Activated naive CD8-positive, alpha-beta T cell treated with anti-CD3 and anti-CD28 coated beads, Interleukin-2, amount 10 ng/mL, durations not matched to agents 7 days and 5 days (primary cell): ENCODE results near the gene CT45A10. TPM values are rescaled to one million over a fixed set of nuclear protein-coding genes. Genes with fewer than 3 reads are reported as not detected.
"Not testable (repeated sequence)": the region's sequence is repeated elsewhere in the genome, so short reads cannot be mapped to it uniquely, and the experiment has no call there.

ENCODE experiments used
- ATAC-seq: fragments of 150-1000 bp; cut with Tn5 transposase; one replicate; pipeline ENCODE4 v1.10.0; 2021; ENCODE audit warnings: low read depth, moderate library complexity
- POLR2A ChIA-PET: fragments of 350-600 bp; sonication (Branson Sonifier 250); formaldehyde crosslinking; loops from one replicate; lab custom pipeline; 2021; ENCODE audit warnings: antibody characterized with exemption; lab: Charles Lee
- DNase-seq: peaks from one replicate; pipeline ENCODE4 v3.0.0; 2021
- H3K27ac Mint-ChIP-seq: one replicate; pipeline ENCODE4 v1.8.0; 2022; ENCODE audit warnings: mild to moderate bottlenecking, mixed read lengths
- H3K27me3 Mint-ChIP-seq: one replicate; pipeline ENCODE4 v1.8.0; 2022; ENCODE audit warnings: mild to moderate bottlenecking, moderate library complexity, mixed read lengths
- H3K36me3 Mint-ChIP-seq: one replicate; pipeline ENCODE4 v1.8.0; 2021; ENCODE audit warnings: mild to moderate bottlenecking, mixed read lengths
- H3K4me1 Mint-ChIP-seq: one replicate; pipeline ENCODE4 v1.8.0; 2021; ENCODE audit warnings: mixed read lengths
- H3K4me3 Mint-ChIP-seq: one replicate; pipeline ENCODE4 v1.8.0; 2022; ENCODE audit warnings: mild to moderate bottlenecking, moderate library complexity, mixed read lengths
- H3K9me3 Mint-ChIP-seq: one replicate; pipeline ENCODE4 v1.8.0; 2021; ENCODE audit warnings: mixed read lengths
- total RNA-seq, 2 experiments: library from RNA; stranded (reverse); gene quantifications; one replicate each; pipeline ENCODE4 v1.2.3, GENCODE V29; 2021

The CT45A10 gene, protein sequence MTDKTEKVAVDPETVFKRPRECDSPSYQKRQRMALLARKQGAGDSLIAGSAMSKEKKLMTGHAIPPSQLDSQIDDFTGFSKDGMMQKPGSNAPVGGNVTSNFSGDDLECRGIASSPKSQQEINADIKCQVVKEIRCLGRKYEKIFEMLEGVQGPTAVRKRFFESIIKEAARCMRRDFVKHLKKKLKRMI
- total RNA-seq, result not detected

DNA sequence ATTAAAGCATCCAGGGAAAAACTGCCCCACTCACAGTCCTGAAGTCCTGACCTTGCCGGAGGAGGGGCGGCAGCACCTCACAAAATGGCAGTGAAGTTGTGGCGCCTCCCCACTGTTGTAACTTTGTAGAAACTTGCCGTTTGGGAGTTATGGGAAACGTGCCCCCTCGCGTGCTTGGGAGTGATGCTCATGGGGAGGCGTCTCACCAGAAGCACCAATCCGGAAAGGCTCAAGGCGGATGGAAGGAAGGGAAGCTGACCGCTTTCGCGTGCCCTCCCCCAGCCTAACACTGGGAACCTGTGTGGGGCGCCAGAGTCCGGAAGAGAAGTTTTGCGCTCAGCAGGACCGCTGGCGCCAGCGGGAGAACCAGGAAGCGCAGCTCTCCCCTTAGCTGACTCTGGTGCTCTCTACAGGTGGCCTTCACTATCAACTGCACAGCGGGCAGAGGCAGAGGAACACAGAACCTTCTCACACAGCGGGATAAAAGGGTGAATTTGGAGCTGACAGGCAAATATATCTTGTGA is at the start of gene CT45A10, which contains the start of gene SAGE1:
TSS of gene CT45A10 (minus strand) at position 151 of the 524 bp plus-strand sequence. CDS start 8,100 bp downstream, outside the sequence.
TSS of gene SAGE1 (plus strand) at position 423 of the 524 bp plus-strand sequence. CDS start 2,527 bp downstream, outside the sequence.
- DNase-seq (no peak), ATAC-seq (no peak)
- Mint-ChIP-seq H3K4me1 (no peaks in the 10 kb centered on the region), H3K27ac (no peak within 1 kb of the TSS), H3K27me3 (peaks cover 5% of the 10 kb centered on the region), H3K36me3 (no peaks in the 10 kb centered on the region), H3K4me3 (no peak within 1 kb of the TSS), H3K9me3 (no peaks in the 10 kb centered on the region)
- POLR2A ChIA-PET, result no interaction called here

DNA sequence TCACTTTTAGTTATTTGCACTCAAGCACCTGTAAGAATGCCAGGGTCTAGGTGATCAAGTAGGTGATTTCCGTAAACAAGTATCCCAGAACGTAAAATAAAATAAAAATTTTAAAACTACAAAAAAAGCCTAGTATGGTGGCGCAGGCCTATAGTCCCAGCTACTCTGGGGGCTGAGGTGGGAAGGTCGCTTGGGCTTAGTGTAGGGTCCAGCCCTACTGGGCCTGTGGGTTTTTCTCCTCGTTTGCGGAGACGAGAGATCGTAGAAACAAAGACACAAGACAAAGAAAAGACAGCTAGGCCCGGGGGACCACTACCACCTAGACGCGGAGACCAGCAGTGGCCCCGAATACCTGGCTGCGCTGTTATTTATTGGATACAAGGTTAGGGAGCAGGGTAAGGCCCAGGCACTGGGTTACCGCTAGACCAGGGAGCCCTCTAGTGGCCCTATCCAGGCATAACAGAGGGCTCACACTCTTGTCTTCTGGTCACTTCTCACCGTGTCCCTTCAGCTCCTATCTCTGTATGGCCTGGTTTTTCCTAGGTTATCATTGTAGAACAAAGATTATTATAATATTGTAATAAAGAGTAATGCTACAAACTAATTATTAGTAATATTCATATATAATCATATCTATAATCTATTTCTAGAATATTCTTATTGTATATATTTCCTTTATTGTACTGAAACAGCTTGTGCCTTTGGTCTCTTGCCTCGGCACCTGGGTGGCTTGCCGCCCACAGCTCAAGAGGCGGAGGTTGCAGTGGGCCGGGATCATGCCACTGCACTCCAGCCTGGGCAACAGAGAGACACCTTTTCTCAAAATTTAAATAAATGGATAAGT is 38.6 kb upstream of the CT45A10 start:
- peak; percentile 32 for DNase-seq
- H3K4me3 Mint-ChIP-seq, result no peak overlapping the region
- no peaks in the 10 kb centered on the region for H3K27me3 Mint-ChIP-seq
- ATAC-seq, result no peak
- H3K9me3 Mint-ChIP-seq, result no peaks in the 10 kb centered on the region
- H3K36me3 Mint-ChIP-seq, result no peaks in the 10 kb centered on the region
- H3K4me1 Mint-ChIP-seq, result no peaks in the 10 kb centered on the region
- no peak overlapping the region for H3K27ac Mint-ChIP-seq
- POLR2A ChIA-PET, result no interaction called here

DNA sequence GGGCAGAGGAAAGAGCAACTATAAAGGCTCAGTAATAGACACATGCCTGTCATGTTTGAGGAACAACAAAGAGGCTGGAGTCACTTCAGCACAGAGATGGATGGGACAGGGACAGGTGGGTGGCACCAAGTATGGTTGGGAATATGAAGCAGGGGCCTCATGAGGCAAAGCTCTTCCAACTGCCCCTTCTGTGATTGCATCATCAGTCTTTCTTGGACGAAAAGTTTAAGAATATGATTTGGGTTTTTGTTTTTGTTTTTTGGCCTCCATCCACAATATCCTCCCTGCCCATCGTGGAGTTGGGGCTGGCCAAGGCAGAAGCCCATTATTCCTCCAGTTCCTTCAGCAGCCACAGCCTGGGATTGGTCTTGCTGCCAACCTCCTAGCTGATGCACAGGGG is 34.7 kb upstream of the CT45A10 start:
- Mint-ChIP-seq H3K9me3 (no peaks in the 10 kb centered on the region), H3K27me3 (no peaks in the 10 kb centered on the region), H3K36me3 (no peaks in the 10 kb centered on the region), H3K4me3 (no peak overlapping the region), H3K27ac (no peak overlapping the region), H3K4me1 (no peaks in the 10 kb centered on the region)
- POLR2A ChIA-PET, result no interaction called here
- DNase-seq, result no peak
- no peak for ATAC-seq

DNA sequence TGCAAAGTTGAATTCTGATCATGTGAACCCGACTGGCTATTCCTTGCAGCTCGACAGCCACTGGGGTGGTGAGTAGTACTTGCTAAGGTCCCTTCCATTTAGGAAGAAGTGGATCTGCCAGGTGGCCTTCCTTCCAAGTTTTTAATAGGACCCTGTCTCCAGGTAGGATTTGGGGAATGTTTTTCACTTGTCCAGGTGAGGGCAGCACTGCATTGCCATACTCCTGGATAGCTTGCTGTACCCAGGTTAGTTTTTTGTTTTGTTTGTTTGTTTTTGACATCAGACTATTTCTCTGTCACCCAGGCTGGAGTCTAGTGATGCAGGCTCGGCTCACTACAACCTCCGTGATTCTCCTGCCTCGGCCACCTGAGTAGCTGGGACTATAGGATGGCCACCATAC is 30.1 kb upstream of the CT45A10 start:
- Mint-ChIP-seq H3K36me3 (no peaks in the 10 kb centered on the region), H3K27ac (no peak overlapping the region), H3K9me3 (no peaks in the 10 kb centered on the region), H3K27me3 (no peaks in the 10 kb centered on the region), H3K4me3 (no peak overlapping the region), H3K4me1 (no peaks in the 10 kb centered on the region)
- POLR2A ChIA-PET, result no interaction called here
- ATAC-seq (no peak), DNase-seq (no peak)

DNA sequence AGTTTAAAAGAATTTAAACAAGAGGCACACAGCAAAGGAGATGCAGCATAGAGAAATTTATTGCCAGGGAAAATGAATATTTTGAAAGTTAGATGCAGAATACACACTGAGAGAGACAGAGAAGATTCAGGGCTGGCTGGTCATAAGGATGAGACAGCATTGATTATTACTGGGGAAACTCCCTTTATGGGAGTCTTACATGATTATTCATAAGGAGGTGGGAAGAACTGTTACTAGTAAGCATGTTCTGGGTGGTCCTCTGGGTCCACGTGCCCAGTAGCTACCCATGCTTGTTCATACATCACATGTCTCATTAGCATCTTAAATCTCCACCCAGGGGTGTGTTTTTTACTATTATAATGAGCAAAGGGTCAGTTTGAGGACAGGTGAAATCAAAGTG is 27.3 kb upstream of the CT45A10 start:
- DNase-seq, H3K9me3 Mint-ChIP-seq, H3K27me3 Mint-ChIP-seq, H3K4me3 Mint-ChIP-seq, ATAC-seq, H3K4me1 Mint-ChIP-seq, POLR2A ChIA-PET, H3K27ac Mint-ChIP-seq, H3K36me3 Mint-ChIP-seq: not testable (repeated sequence)

DNA sequence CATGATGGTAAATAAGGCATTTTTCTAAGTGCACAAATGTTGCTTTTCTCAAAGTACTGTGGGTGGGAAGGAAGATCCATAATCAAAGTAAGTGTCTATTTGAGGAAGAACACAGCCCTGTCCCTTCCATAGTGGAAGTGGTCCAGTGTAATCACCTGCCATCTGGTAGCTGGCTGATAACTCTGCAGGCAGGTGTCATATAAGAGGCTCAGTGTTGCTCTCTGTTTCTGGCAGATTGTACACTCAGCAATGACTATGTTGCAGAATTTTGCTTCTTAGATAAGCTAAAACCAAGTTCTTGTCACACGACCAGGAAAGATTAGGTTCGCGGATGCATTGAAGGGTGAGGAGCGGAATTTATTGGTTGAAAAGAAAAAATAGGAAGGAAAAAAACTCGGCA is 21.2 kb upstream of the CT45A10 start:
- Mint-ChIP-seq H3K9me3 (no peaks in the 10 kb centered on the region), H3K36me3 (no peaks in the 10 kb centered on the region), H3K27me3 (peaks cover 2% of the 10 kb centered on the region), H3K4me3 (no peak overlapping the region), H3K4me1 (no peaks in the 10 kb centered on the region), H3K27ac (no peak overlapping the region)
- POLR2A ChIA-PET, result no interaction called here
- DNase-seq (no peak), ATAC-seq (no peak)

DNA sequence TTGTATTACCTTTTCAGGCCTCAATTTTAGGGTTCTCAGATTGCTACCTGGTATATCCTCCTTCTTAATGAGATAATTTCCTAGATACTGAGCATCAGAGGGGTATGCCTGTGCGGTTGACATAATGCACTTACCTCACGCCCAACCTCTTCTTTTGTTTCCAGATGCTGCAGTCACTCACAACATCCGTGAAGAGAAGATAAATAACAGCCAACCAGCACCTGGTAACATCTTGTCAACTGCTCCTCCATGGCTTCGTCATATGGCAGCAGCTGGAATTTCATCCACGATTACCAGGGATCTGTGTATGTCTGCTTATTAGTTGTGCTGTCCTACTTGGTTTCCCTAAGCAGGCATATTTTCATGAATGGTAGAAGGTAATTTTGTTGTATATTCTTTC is 17.0 kb upstream of the CT45A10 start:
- DNase-seq, result no peak
- no peak overlapping the region for H3K27ac Mint-ChIP-seq
- no peak for ATAC-seq
- no peaks in the 10 kb centered on the region for H3K4me1 Mint-ChIP-seq
- H3K36me3 Mint-ChIP-seq, result no peaks in the 10 kb centered on the region
- no peak overlapping the region for H3K4me3 Mint-ChIP-seq
- H3K9me3 Mint-ChIP-seq, result no peaks in the 10 kb centered on the region
- H3K27me3 Mint-ChIP-seq, result peaks cover 2% of the 10 kb centered on the region
- POLR2A ChIA-PET, result no interaction called here

DNA sequence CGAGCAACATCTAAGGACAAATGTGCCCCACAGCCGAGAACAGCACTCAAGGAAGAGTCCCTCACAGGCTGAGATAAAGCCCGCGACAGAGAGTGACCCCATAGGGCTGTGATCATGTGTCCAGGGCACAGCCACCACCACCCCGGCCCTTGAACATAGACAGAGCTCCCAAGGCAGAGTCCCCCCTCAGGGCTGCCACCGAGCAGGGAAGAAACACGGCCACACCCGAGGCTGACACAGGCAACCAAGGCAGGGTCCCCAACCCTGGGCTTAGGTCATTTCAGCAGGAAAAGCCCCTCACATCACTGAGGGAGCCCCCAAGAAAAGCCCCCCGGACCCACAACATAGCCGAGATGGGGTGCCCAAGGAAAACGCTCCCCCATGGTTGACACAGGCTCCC is 463 bp downstream of the CT45A10 start:
- DNase-seq (no peak), ATAC-seq (no peak)
- no peak overlapping the region for H3K4me3 Mint-ChIP-seq
- no peaks in the 10 kb centered on the region for H3K9me3 Mint-ChIP-seq
- POLR2A ChIA-PET, result no interaction called here
- peaks cover 5% of the 10 kb centered on the region for H3K27me3 Mint-ChIP-seq
- no peak overlapping the region for H3K27ac Mint-ChIP-seq
- H3K4me1 Mint-ChIP-seq, result no peaks in the 10 kb centered on the region
- no peaks in the 10 kb centered on the region for H3K36me3 Mint-ChIP-seq

DNA sequence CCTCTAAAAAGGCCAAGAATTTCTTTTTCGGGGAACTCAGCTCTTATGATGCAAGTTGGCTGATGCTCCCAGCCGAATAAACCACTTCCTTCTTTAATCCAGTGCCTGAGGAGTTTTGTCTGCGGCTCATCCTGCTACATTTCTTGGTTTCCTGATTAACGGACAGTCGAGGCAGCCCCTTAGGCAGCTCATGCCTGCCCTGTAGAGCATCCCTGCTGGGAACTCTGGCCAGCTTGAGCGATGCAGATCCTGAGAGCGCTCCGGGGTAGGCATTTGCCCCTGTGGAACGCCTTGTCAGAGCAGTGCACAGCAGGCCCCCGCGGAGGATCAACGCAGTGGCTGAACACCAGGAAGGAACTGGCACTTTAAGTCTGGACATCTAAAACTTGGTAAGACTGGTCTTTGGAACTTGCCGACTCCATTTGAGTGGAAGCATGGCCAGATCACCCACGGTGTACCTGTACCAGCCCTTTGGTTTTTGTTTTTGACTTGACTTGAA is 3.1 kb downstream of the CT45A10 start:
- no peak for DNase-seq
- Mint-ChIP-seq H3K27me3 (peaks cover 5% of the 10 kb centered on the region), H3K4me3 (no peak overlapping the region), H3K9me3 (no peaks in the 10 kb centered on the region), H3K27ac (no peak overlapping the region), H3K36me3 (no peaks in the 10 kb centered on the region), H3K4me1 (no peaks in the 10 kb centered on the region)
- POLR2A ChIA-PET, result no interaction called here
- ATAC-seq, result no peak

DNA sequence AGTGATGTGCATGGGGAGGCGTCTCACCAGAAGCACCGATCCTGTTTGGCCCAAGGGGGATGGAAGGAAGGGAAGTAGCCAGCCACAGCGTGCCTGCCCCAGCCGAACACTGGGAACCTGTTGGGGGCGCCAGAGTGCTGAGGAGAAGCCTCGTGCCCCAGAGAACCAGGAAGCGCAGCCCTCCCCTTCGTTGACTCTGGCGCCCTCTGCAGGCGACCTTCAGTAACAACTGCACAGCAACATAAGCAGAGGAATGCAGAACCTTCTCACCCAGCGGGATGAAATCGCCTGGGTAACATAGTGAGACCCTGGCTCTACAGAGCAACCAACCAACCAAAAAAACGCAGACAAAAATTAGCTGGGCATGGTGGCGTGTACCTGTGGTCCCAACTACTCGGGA is 4.3 kb downstream of the CT45A10 start:
- H3K9me3 Mint-ChIP-seq, ATAC-seq, H3K4me3 Mint-ChIP-seq, H3K36me3 Mint-ChIP-seq, H3K27ac Mint-ChIP-seq, H3K27me3 Mint-ChIP-seq, POLR2A ChIA-PET, H3K4me1 Mint-ChIP-seq: not testable (repeated sequence)
- DNase-seq, result peak; percentile 49

DNA sequence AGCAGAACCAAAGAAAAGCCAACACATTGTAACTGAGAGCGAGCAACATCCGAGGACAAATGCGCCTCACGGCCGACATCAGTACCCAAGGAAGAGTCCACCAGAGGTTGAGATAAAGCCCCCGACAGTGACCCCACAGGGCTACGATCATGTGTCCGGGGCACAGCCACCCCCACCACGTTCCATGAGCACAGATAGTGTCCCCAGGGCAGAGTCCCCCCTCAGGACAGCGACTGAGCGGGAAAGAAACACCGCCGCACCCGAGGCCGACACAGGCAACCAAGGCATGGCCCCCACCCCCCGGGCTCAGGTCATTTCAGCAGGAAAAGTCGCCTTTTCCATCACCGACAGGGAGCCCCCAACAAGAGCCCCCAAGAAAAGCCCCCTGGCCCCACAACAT is 5.0 kb downstream of the CT45A10 start:
- H3K9me3 Mint-ChIP-seq, POLR2A ChIA-PET, H3K4me3 Mint-ChIP-seq, ATAC-seq, DNase-seq, H3K27ac Mint-ChIP-seq, H3K27me3 Mint-ChIP-seq, H3K36me3 Mint-ChIP-seq, H3K4me1 Mint-ChIP-seq: not testable (repeated sequence)

DNA sequence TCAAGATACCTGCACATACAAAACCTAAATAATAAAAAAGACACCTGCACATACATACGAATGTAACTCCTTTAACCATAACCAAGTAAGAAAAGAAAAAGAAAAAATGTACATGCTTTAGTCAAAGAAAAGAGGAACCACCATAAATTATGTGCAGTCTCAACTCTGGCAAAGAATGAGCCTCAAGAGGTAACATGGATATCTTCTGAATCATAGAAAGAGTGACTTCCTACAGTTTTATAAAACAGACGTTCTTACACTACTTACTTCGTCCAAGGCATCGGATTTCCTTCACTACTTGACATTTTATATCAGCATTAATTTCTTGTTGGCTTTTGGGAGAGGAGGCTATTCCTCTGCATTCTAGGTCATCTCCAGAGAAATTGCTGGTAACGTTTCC is 10.5 kb downstream of the CT45A10 start:
- H3K36me3 Mint-ChIP-seq, H3K9me3 Mint-ChIP-seq, DNase-seq, H3K27ac Mint-ChIP-seq, POLR2A ChIA-PET, H3K4me3 Mint-ChIP-seq, H3K4me1 Mint-ChIP-seq, ATAC-seq, H3K27me3 Mint-ChIP-seq: not testable (repeated sequence)

DNA sequence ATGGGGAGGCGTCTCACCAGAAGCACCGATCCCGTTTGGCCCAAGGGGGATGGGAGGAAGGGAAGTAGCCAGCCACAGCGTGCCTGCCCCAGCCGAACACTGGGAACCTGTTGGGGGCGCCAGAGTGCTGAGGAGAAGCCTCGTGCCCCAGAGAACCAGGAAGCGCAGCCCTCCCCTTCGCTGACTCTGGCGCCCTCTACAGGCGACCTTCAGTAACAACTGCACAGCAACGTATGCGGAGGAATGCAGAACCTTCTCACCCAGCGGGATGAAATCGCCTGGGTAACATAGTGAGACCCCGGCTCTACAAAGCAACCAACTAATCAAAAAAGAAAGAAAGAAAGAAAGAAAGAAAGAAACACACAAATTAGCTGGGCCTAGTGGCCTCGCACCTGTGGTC is 21.5 kb downstream of the CT45A10 start, which contains the start of gene CT45A9:
TSS of gene CT45A9 (minus strand) at position 101 of the 400 bp plus-strand sequence. CDS start 3,751 bp downstream, outside the sequence.
- H3K27ac Mint-ChIP-seq, H3K4me1 Mint-ChIP-seq, H3K4me3 Mint-ChIP-seq, H3K27me3 Mint-ChIP-seq, POLR2A ChIA-PET, DNase-seq, H3K36me3 Mint-ChIP-seq, ATAC-seq, H3K9me3 Mint-ChIP-seq: not testable (repeated sequence)

DNA sequence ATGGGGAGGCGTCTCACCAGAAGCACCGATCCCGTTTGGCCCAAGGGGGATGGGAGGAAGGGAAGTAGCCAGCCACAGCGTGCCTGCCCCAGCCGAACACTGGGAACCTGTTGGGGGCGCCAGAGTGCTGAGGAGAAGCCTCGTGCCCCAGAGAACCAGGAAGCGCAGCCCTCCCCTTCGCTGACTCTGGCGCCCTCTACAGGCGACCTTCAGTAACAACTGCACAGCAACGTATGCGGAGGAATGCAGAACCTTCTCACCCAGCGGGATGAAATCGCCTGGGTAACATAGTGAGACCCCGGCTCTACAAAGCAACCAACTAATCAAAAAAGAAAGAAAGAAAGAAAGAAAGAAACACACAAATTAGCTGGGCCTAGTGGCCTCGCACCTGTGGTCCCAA is 38.8 kb downstream of the CT45A10 start, which contains the start of gene CT45A8:
TSS of gene CT45A8 (minus strand) at position 101 of the 400 bp plus-strand sequence. CDS start 3,755 bp downstream, outside the sequence.
- H3K36me3 Mint-ChIP-seq, POLR2A ChIA-PET, H3K4me1 Mint-ChIP-seq, H3K9me3 Mint-ChIP-seq, H3K27me3 Mint-ChIP-seq, ATAC-seq, H3K4me3 Mint-ChIP-seq, H3K27ac Mint-ChIP-seq, DNase-seq: not testable (repeated sequence)
